Type B pancreatic cell (in vitro differentiated cells): ENCODE measurements around the gene OPA3. TPM values are rescaled to one million over a fixed set of nuclear protein-coding genes. Genes with fewer than 3 reads are reported as not detected.
A peak's percentile ranks its signal among the peaks of the same experiment; 100 is the strongest.

Experiments
- DNase-seq: peaks from one replicate; pipeline ENCODE4 v3.0.0; 2021; ENCODE audit warnings: mixed read lengths; ENCODE audit not compliant: unreplicated experiment; ENCODE audit errors: extremely low spot score
- H3K27ac Mint-ChIP-seq: 2 replicates; pipeline ENCODE4 v1.8.0; 2021; ENCODE audit warnings: mild to moderate bottlenecking, mixed read lengths
- H3K27me3 Mint-ChIP-seq: 2 replicates; pipeline ENCODE4 v1.8.0; 2021; ENCODE audit warnings: mixed read lengths
- H3K36me3 Mint-ChIP-seq: 2 replicates; pipeline ENCODE4 v1.8.0; 2021; ENCODE audit warnings: mixed read lengths
- H3K4me1 Mint-ChIP-seq: one replicate; pipeline ENCODE4 v1.8.0; 2021; ENCODE audit warnings: mixed read lengths; ENCODE audit not compliant: unreplicated experiment
- H3K4me3 Mint-ChIP-seq: 2 replicates; pipeline ENCODE4 v1.8.0; 2021; ENCODE audit warnings: mild to moderate bottlenecking, mixed read lengths
- H3K9me3 Mint-ChIP-seq: 2 replicates; pipeline ENCODE4 v1.8.0; 2021; ENCODE audit warnings: mixed read lengths
- CTCF ChIP-seq: fragments of 200-600 bp; sonication (generic); conservative IDR thresholded peaks from 2 replicates; pipeline ENCODE4 v1.5.0; 2021; ENCODE audit warnings: antibody characterized with exemption, mild to moderate bottlenecking
- total RNA-seq: library from RNA; stranded (reverse); gene quantifications from 2 replicates; pipeline ENCODE4 v1.2.1, GENCODE V29; 2021; ENCODE audit warnings: low replicate concordance

OPA3 gene
- total RNA-seq, 1 donor from 2014 or later: 10.1 TPM

- peaks cover 10% of the 10 kb centered on the region for H3K4me1 Mint-ChIP-seq
- peaks cover 4% of the 10 kb centered on the region for H3K36me3 Mint-ChIP-seq
- H3K27me3 Mint-ChIP-seq: peaks cover 22% of the 10 kb centered on the region
- peak; percentile 84 for DNase-seq
- peak within 1 kb of the TSS; percentile 95 for H3K4me3 Mint-ChIP-seq
- TF ChIP-seq CTCF: no peak
- peak within 1 kb of the TSS; percentile 95 for H3K27ac Mint-ChIP-seq
- no peaks in the 10 kb centered on the region for H3K9me3 Mint-ChIP-seq
These were observed 77.4 kb downstream of the OPA3 start, which contains the start of gene VASP for GRCh38 chr19:45506989-45507871. TSS of gene VASP (plus strand) at chr19:45507479. CDS start at chr19:45507772, 293 bp downstream.

- Mint-ChIP-seq H3K4me3 (peak overlapping the region; percentile 95), H3K4me1 (peaks cover 10% of the 10 kb centered on the region), H3K9me3 (no peaks in the 10 kb centered on the region), H3K36me3 (peaks cover 4% of the 10 kb centered on the region), H3K27ac (peak overlapping the region; percentile 95), H3K27me3 (peaks cover 30% of the 10 kb centered on the region)
- peak; percentile 93 for DNase-seq
- TF ChIP-seq CTCF: peak; percentile 45
These were observed 78.2 kb downstream of the OPA3 start for GRCh38 chr19:45506246-45506988.

- no peak for DNase-seq
- peaks cover 4% of the 10 kb centered on the region for H3K36me3 Mint-ChIP-seq
- TF ChIP-seq CTCF: no peak
- H3K4me1 Mint-ChIP-seq: peaks cover 10% of the 10 kb centered on the region
- H3K27me3 Mint-ChIP-seq: peaks cover 35% of the 10 kb centered on the region
- H3K27ac Mint-ChIP-seq: peak overlapping the region; percentile 81
- H3K9me3 Mint-ChIP-seq: no peaks in the 10 kb centered on the region
- peak overlapping the region; percentile 74 for H3K4me3 Mint-ChIP-seq
These were observed 78.7 kb downstream of the OPA3 start for GRCh38 chr19:45505996-45506245.

- TF ChIP-seq CTCF: no peak
- H3K36me3 Mint-ChIP-seq: peaks cover 4% of the 10 kb centered on the region
- H3K4me3 Mint-ChIP-seq: peak overlapping the region; percentile 74
- H3K4me1 Mint-ChIP-seq: peaks cover 10% of the 10 kb centered on the region
- H3K27me3 Mint-ChIP-seq: peaks cover 40% of the 10 kb centered on the region
- H3K9me3 Mint-ChIP-seq: no peaks in the 10 kb centered on the region
- DNase-seq: no peak
- peak overlapping the region; percentile 81 for H3K27ac Mint-ChIP-seq
These were observed 79.2 kb downstream of the OPA3 start for GRCh38 chr19:45505151-45505995.

GRCh38 chr19:45503909-45504308 is 80.7 kb downstream of the OPA3 start:
- Mint-ChIP-seq H3K4me1 (peaks cover 7% of the 10 kb centered on the region), H3K27me3 (peaks cover 54% of the 10 kb centered on the region), H3K27ac (no peak overlapping the region), H3K9me3 (no peaks in the 10 kb centered on the region), H3K4me3 (no peak overlapping the region), H3K36me3 (peaks cover 3% of the 10 kb centered on the region)
- TF ChIP-seq CTCF: no peak
- no peak for DNase-seq
